ENCODE results near the gene IL1RL1. TPM values are rescaled to one million over a fixed set of nuclear protein-coding genes. Genes with fewer than 3 reads are reported as not detected.

Gene IL1RL1
- polyA plus RNA-seq, 2 of the 4 experiments (the other 2 are of a cell fraction): 0.04 to 0.84 TPM

DNA sequence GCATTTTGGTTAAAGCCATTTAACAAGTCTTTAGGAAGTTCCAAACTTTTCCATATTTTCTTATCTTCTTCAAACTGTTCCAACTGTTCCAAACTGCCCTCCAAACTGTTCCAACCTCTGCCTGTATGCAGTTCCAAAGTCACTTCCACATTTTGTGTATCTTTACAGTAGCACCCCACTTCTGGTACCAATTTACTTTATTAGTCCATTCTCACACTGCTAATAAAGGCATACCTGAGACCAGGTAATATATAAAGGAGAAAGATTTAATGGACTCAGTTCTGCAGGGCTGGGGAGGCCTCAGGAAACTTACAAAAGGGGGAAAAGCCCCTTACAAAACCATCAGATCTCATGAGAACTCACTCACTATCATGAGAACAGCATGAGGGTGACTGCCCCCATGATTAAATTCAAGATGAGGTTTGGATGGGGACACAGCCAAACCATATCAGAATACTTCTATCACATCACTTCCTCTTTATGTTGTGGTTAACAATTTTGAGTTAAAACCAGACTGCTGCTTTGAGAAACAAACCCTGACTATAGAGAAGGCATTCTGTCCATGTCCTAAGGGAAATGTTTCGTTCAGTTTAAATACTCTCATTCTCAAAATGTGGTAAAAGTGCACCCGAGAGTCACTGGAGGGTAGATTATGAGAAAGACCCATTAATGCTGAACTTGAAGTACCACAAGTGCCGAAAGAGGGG lies 55.2 kb downstream of the IL1RL1 start:
- peaks cover 21% of the 10 kb centered on the region for H3K9me3 ChIP-seq
- no peak overlapping the region for H3K4me2 ChIP-seq
- TF ChIP-seq, protein P1, sequence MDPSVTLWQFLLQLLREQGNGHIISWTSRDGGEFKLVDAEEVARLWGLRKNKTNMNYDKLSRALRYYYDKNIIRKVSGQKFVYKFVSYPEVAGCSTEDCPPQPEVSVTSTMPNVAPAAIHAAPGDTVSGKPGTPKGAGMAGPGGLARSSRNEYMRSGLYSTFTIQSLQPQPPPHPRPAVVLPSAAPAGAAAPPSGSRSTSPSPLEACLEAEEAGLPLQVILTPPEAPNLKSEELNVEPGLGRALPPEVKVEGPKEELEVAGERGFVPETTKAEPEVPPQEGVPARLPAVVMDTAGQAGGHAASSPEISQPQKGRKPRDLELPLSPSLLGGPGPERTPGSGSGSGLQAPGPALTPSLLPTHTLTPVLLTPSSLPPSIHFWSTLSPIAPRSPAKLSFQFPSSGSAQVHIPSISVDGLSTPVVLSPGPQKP (IDR thresholded peaks at IDR 0.05; ENCODE audit: low read depth, low read length): no peak
- TF ChIP-seq CHD2 (IDR thresholded peaks at IDR 0.05; ENCODE audit: low read length, partially characterized antibody) (no peak), ZFP36 (IDR thresholded peaks at IDR 0.05; ENCODE audit: borderline replicate concordance, partially characterized antibody) (no peak), RAD21 (conservative IDR thresholded peaks at IDR 0.05 in 1 of 2, IDR thresholded peaks at IDR 0.05 in 1 of 2) (no peak), EP300 (IDR thresholded peaks at IDR 0.05) (no peak), EHF (CRISPR knock-in tag; IDR thresholded peaks at IDR 0.05) (no peak), RCOR1 (IDR thresholded peaks at IDR 0.05; ENCODE audit: low read depth, low read length) (no peak)
- ChIA-PET CTCF (no interaction called here), POLR2A (no interaction called here)
- DNase-seq (ENCODE audit: low read depth in 1 of 2, low spot score in 1 of 2) (no peak), ATAC-seq (no peak), FAIRE-seq (no peak)
- no peak overlapping the region for H3K27ac ChIP-seq
- H3K4me3 ChIP-seq: no peak overlapping the region
- 53% methylated on average over 3 of the region's 3 CpGs for WGBS (ENCODE audit: missing lambda C conversion rate)
- no peaks in the 10 kb centered on the region for H3K4me1 ChIP-seq

DNA sequence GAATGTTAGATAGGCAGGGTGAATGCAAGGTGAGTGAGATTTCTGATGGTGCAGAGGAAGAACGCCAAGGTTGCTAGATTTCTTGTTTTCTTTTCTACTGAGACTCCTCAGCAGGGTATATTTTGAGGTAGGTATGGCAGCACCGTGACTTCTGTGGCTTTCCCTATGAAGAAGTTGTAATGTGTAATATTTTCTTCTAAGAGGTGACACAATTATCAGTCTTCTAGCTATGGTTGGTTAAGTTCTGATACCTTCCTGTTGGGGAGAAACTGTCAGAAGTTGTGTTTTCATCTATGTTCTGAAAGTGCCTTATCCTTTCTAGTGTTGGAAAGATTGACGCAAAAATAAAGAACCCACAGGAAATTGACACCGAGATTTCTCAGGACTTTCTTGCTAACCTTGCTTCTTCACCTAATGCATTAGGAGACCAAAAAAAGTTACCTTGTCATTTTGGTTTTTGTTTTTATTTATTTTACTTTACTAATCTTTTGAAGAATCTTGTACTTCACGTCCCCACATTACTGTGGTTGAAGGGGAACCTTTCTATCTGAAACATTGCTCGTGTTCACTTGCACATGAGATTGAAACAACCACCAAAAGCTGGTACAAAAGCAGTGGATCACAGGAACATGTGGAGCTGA lies 56.1 kb downstream of the IL1RL1 start:
- POLR2A ChIA-PET: no interaction called here
- FAIRE-seq: no peak

DNA sequence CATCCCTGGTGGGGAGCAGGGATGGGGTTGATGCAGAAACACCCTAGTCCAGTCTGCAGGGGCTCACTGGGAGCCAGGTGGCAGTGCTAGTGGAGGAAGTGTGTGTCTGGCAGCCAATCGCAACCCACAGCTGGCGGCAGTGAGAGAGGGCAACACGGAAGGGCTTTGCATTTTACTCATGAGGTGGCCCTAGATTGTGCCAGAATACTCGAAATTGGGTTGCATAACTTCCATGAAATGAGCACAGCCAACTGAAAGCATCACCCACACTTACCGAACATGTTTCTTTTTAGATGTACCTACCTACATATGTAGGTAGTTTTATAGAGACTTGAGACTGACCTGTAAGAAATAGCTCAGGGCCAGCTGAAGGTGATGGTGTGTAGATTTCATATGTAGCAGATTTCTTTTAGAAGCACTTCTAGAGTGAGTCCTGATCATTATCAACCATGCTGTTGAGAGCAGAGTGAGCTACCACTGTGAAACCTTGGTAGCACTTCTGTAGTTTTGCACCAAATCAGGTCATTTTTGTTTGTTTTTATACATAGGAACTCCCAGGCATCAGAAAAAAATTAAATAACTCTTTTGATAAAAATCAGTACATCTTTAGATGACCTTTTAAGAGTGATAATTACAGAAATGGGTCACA lies 57.2 kb downstream of the IL1RL1 start:
- CTCF ChIA-PET: interaction anchor here (1.6 to 2.6 kb wide), 2 partner anchors 12 to 81 kb away, joined by 4 to 8 read pairs; partner anchors contain the start of gene IL18R1
- Histone ChIP-seq H3K27ac (no peak overlapping the region), H3K9me3 (peaks cover 21% of the 10 kb centered on the region), H3K4me3 (no peak overlapping the region), H3K4me2 (no peak overlapping the region), H3K4me1 (no peaks in the 10 kb centered on the region)
- WGBS (ENCODE audit: missing lambda C conversion rate): 63% methylated on average over 5 of the region's 5 CpGs
- FAIRE-seq: no peak
- ATAC-seq: no peak
- no peak for DNase-seq (ENCODE audit: low read depth in 1 of 2, low spot score in 1 of 2)
- no peak for TF ChIP-seq SMC3 (IDR thresholded peaks at IDR 0.05)
- TF ChIP-seq, protein P2, sequence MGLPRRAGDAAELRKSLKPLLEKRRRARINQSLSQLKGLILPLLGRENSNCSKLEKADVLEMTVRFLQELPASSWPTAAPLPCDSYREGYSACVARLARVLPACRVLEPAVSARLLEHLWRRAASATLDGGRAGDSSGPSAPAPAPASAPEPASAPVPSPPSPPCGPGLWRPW (IDR thresholded peaks at IDR 0.05): no peak
- TF ChIP-seq MAFK (IDR thresholded peaks at IDR 0.05; ENCODE audit: partially characterized antibody): no peak
- no peak for TF ChIP-seq FOSB (CRISPR knock-in tag; IDR thresholded peaks at IDR 0.05)
- TF ChIP-seq, protein P3, sequence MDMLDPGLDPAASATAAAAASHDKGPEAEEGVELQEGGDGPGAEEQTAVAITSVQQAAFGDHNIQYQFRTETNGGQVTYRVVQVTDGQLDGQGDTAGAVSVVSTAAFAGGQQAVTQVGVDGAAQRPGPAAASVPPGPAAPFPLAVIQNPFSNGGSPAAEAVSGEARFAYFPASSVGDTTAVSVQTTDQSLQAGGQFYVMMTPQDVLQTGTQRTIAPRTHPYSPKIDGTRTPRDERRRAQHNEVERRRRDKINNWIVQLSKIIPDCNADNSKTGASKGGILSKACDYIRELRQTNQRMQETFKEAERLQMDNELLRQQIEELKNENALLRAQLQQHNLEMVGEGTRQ (IDR thresholded peaks at IDR 0.05): no peak
- no peak for TF ChIP-seq BHLHE40 (IDR thresholded peaks at IDR 0.05; ENCODE audit: low read depth, low read length)
- no peak for TF ChIP-seq RAD21 (conservative IDR thresholded peaks at IDR 0.05 in 1 of 2, IDR thresholded peaks at IDR 0.05 in 1 of 2)
- TF ChIP-seq CBX8 (IDR thresholded peaks at IDR 0.05): no peak
- TF ChIP-seq KDM1A (IDR thresholded peaks at IDR 0.05; ENCODE audit: low read depth): no peak
- no peak for TF ChIP-seq ESRRA (IDR thresholded peaks at IDR 0.05; ENCODE audit: borderline replicate concordance, low read length)
- TF ChIP-seq, protein P4, sequence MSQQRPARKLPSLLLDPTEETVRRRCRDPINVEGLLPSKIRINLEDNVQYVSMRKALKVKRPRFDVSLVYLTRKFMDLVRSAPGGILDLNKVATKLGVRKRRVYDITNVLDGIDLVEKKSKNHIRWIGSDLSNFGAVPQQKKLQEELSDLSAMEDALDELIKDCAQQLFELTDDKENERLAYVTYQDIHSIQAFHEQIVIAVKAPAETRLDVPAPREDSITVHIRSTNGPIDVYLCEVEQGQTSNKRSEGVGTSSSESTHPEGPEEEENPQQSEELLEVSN (IDR thresholded peaks at IDR 0.05; ENCODE audit: borderline replicate concordance, low read depth): no peak
- POLR2A ChIA-PET: no interaction called here

More for the DNA sequence above, 56.1 kb downstream of the IL1RL1 start:
- no peak overlapping the region for H3K4me3 ChIP-seq
- 42% methylated on average over 6 of the region's 6 CpGs for WGBS (ENCODE audit: missing lambda C conversion rate)
- TF ChIP-seq POLR2A (IDR thresholded peaks at IDR 0.05; ENCODE audit: low read length): no peak
- no peak for TF ChIP-seq HOXB13 (CRISPR knock-in tag; IDR thresholded peaks at IDR 0.05; ENCODE audit: low read depth)
- no peak for TF ChIP-seq JUNB (IDR thresholded peaks at IDR 0.05)
- TF ChIP-seq, protein P5, sequence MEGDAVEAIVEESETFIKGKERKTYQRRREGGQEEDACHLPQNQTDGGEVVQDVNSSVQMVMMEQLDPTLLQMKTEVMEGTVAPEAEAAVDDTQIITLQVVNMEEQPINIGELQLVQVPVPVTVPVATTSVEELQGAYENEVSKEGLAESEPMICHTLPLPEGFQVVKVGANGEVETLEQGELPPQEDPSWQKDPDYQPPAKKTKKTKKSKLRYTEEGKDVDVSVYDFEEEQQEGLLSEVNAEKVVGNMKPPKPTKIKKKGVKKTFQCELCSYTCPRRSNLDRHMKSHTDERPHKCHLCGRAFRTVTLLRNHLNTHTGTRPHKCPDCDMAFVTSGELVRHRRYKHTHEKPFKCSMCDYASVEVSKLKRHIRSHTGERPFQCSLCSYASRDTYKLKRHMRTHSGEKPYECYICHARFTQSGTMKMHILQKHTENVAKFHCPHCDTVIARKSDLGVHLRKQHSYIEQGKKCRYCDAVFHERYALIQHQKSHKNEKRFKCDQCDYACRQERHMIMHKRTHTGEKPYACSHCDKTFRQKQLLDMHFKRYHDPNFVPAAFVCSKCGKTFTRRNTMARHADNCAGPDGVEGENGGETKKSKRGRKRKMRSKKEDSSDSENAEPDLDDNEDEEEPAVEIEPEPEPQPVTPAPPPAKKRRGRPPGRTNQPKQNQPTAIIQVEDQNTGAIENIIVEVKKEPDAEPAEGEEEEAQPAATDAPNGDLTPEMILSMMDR (IDR thresholded peaks at IDR 0.05): no peak
- no peak for TF ChIP-seq EHF (CRISPR knock-in tag; IDR thresholded peaks at IDR 0.05)
- TF ChIP-seq RARB (CRISPR knock-in tag; IDR thresholded peaks at IDR 0.05): no peak
- TF ChIP-seq ZSCAN20 (CRISPR knock-in tag; IDR thresholded peaks at IDR 0.05): no peak
- H3K4me1 ChIP-seq: no peaks in the 10 kb centered on the region
- ATAC-seq (no peak), DNase-seq (ENCODE audit: low read depth in 1 of 2, low spot score in 1 of 2) (no peak)
- no peak overlapping the region for H3K27ac ChIP-seq
- H3K9me3 ChIP-seq: peaks cover 21% of the 10 kb centered on the region
- no peak overlapping the region for H3K4me2 ChIP-seq
- CTCF ChIA-PET: interaction anchor here (1.6 kb wide), 1 partner anchor 82 kb away, joined by 4 read pairs; no protein-coding TSS in a partner anchor
